D721Med (cell line): ENCODE results near the gene RNF144A.
A peak's percentile ranks its signal among the peaks of the same experiment; 100 is the strongest.

ENCODE experiments used
- DNase-seq: peaks from one replicate; pipeline ENCODE4 v3.0.0; 2011; ENCODE audit warnings: low spot score; ENCODE audit not compliant: insufficient read length
- FAIRE-seq: peaks from 2 replicates; lab custom pipeline; 2011; peaks lifted over from hg19 to GRCh38; lab: Jason Lieb, UNC
- CTCF ChIP-seq: IDR thresholded peaks from 2 replicates; pipeline ENCODE4 v1.5.1; 2012; ENCODE audit warnings: mild to moderate bottlenecking, control low read depth; ENCODE audit not compliant: insufficient read depth; ENCODE audit errors: missing control alignments

Gene RNF144A

GRCh38 chr2:6917071-6917760 lies at the start of gene RNF144A:
Gene RNF144A, plus strand, starts transcription at chr2:6917412. Its CDS starts 79,515 bp downstream, at chr2:6996927.
- peak; percentile 40 for TF ChIP-seq CTCF
- FAIRE-seq (no peak), DNase-seq (peak; percentile 77)

GRCh38 chr2:6872394-6872793 lies 44.8 kb upstream of the RNF144A start:
- DNase-seq = no peak
- no peak for FAIRE-seq
- no peak for TF ChIP-seq CTCF

- DNase-seq = no peak
- no peak for FAIRE-seq
- no peak for TF ChIP-seq CTCF
Observed at GRCh38 chr2:6874032-6874431, 43.2 kb upstream of the RNF144A start.

- DNase-seq (no peak), FAIRE-seq (no peak)
- TF ChIP-seq CTCF = no peak
Observed at GRCh38 chr2:6876309-6876708, 40.9 kb upstream of the RNF144A start.

GRCh38 chr2:6877402-6878304 lies 39.6 kb upstream of the RNF144A start, which contains the start of gene RSAD2:
Gene RSAD2, plus strand, starts transcription at chr2:6877777. Its CDS starts 24 bp downstream, at chr2:6877801.
- DNase-seq (no peak), FAIRE-seq (no peak)
- TF ChIP-seq CTCF = no peak

- FAIRE-seq (no peak), DNase-seq (no peak)
- no peak for TF ChIP-seq CTCF
Observed at GRCh38 chr2:6878549-6878948, 38.7 kb upstream of the RNF144A start.
